GM18858 (cell line): ENCODE measurements around the gene DAP.

Experiments
- ATAC-seq: cut with Tn5 transposase; IDR thresholded peaks from one replicate; pipeline ENCODE4 v1.9.1; 2021; ENCODE audit not compliant: unreplicated experiment

The DAP gene

GRCh38 chr5:10712574-10713366 is 48.3 kb downstream of the DAP start:
- peak; percentile 91 for ATAC-seq

GRCh38 chr5:10711562-10711961 is 49.5 kb downstream of the DAP start:
- ATAC-seq: no peak

GRCh38 chr5:10710513-10711128 is 50.4 kb downstream of the DAP start:
- no peak for ATAC-seq

- no peak for ATAC-seq
Measured at GRCh38 chr5:10709933-10710332, 51.1 kb downstream of the DAP start.

GRCh38 chr5:10709409-10709808 is 51.6 kb downstream of the DAP start:
- no peak for ATAC-seq

- no peak for ATAC-seq
Measured at GRCh38 chr5:10708189-10708944, 52.7 kb downstream of the DAP start.

- no peak for ATAC-seq
Measured at GRCh38 chr5:10707198-10708142, 53.6 kb downstream of the DAP start.

- ATAC-seq: no peak
Measured at GRCh38 chr5:10706326-10706725, 54.7 kb downstream of the DAP start.

- ATAC-seq: no peak
Measured at GRCh38 chr5:10705747-10706146, 55.3 kb downstream of the DAP start.

GRCh38 chr5:10704949-10705621 is 55.9 kb downstream of the DAP start:
- no peak for ATAC-seq

GRCh38 chr5:10703676-10704075 is 57.4 kb downstream of the DAP start:
- no peak for ATAC-seq

- no peak for ATAC-seq
Measured at GRCh38 chr5:10702911-10703491, 58.0 kb downstream of the DAP start.

- ATAC-seq: no peak
Measured at GRCh38 chr5:10702040-10702629, 58.9 kb downstream of the DAP start.

GRCh38 chr5:10701567-10702039 is 59.4 kb downstream of the DAP start:
- no peak for ATAC-seq

- no peak for ATAC-seq
Measured at GRCh38 chr5:10700516-10700915, 60.5 kb downstream of the DAP start.

- peak; percentile 64 for ATAC-seq
Measured at GRCh38 chr5:10699987-10700386, 61.0 kb downstream of the DAP start.

- peak; percentile 37 for ATAC-seq
Measured at GRCh38 chr5:10699281-10699874, 61.7 kb downstream of the DAP start.

GRCh38 chr5:10695759-10696543 is 65.1 kb downstream of the DAP start:
- ATAC-seq: no peak
